HG03103 (cell line): ENCODE results near the gene SMC3.
"Not testable (repeated sequence)": the region's sequence is repeated elsewhere in the genome, so short reads cannot be mapped to it uniquely, and the experiment has no call there.

Experiments
- ATAC-seq: cut with Tn5 transposase; IDR thresholded peaks from one replicate; pipeline ENCODE4 v1.9.1; 2021; ENCODE audit warnings: low read depth; ENCODE audit not compliant: unreplicated experiment

The SMC3 gene

DNA sequence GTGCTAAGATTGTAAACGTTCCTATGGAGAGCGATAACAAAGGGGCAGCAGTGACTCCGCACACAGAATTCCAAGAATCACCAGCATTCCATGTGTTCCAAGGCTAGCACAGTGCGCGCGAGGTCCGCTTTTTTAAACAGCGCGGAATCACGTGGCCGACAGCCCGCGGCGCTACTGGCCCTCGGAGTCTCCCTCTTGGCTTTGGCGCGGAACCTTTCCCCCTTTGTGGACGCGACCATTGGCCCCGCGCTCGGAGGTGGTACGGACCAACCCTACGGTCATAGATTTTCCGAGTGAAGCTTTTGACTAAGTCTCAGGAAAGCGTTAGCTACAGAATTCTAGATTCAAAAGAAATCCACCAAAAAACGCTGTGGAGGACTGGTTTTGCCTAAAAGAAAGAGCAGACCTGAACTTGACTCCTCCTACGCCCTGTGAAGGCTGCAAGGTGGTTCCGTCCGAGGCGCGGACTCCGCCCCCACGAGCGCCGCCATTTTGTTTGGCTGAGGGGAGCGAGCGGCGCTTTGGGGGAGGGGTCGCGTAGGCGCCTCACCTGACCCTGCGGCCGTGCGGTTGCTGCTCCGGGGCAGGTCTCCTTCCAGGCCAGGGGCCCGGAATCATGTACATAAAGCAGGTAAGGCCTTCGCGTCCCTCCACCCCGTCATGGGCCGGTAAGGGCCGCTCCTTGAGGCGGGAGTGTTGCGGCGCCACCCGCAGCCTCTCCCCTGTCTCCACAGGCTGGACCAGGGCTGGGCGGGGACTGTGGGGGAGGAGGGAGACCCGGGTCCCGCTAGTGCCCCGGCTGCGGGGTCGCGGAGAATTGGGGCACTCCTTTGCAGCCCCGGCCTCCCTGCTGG lies at the start of gene SMC3:
Gene SMC3, plus strand, starts transcription at position 495 of the 854 bp plus-strand sequence. Its CDS starts 122 bp downstream, at position 617.
- peak; percentile 86 for ATAC-seq

- no peak for ATAC-seq
These were observed 45.0 kb upstream of the SMC3 start for GRCh38 chr10:110522365-110522988.

DNA sequence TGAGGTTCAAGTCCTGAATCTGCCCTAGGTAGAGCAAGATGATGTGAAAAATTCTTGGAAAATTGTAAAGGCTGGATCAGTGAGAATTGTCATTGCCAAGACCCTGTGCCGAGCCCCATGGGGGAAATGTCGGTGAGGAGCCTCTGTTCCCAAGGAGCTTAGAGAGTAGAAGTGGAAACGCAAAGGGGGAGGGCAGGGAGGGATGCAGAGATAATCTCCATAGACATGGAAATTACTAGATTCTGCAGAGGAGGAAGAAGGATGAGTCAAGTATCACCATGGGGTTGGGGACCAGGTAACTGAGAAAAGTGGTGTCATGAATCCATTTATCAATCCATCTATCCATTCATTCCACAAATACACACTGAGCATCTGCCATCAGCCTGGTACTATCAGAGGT lies 43.8 kb upstream of the SMC3 start:
- no peak for ATAC-seq

GRCh38 chr10:110524179-110524858 lies 43.2 kb upstream of the SMC3 start:
- no peak for ATAC-seq

GRCh38 chr10:110524859-110525232 lies 42.6 kb upstream of the SMC3 start:
- no peak for ATAC-seq

DNA sequence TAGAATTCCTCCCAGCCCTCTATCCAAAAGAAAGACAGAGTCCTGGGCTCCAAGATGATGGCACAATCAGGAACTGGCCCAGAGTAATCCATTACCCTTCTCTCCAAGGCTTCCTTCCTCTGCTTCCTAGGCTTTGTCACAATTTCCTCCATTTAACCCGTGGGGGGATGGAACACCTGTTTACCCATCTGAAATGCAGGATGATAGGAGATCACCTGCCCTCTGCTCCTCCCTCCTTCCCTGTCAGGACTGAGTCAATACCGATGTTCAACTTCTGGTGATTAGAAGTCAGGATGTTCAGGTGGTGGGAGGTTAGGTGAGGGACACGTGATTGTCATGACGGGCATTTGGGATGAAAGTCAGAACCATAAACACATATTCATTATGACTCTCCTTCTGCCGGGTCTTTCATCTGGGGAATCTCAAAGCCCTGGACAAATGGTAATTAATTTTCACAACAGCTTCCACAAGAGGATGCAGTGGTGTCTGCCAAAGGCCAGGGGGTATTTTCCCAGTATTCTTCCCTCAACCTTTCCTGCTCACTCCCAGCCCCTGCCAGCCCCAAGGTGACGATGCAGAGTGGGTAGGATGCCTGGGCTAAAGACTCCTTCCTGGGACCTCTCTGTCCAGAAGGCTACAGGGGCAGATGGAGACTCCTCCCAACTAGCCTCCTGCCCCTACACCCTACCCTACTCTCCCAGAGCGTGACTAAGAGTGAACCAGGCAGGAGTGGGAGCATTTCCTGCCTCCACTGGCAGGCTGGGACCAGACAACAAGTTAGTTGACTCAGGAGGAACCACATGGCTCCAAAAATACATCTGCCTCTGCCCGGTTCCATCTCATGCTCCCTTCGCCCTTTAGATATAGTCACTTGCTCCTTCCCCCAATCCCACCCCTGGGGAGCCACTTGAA lies 41.9 kb upstream of the SMC3 start:
- no peak for ATAC-seq

GRCh38 chr10:110527731-110528171 lies 39.7 kb upstream of the SMC3 start:
- ATAC-seq = no peak

DNA sequence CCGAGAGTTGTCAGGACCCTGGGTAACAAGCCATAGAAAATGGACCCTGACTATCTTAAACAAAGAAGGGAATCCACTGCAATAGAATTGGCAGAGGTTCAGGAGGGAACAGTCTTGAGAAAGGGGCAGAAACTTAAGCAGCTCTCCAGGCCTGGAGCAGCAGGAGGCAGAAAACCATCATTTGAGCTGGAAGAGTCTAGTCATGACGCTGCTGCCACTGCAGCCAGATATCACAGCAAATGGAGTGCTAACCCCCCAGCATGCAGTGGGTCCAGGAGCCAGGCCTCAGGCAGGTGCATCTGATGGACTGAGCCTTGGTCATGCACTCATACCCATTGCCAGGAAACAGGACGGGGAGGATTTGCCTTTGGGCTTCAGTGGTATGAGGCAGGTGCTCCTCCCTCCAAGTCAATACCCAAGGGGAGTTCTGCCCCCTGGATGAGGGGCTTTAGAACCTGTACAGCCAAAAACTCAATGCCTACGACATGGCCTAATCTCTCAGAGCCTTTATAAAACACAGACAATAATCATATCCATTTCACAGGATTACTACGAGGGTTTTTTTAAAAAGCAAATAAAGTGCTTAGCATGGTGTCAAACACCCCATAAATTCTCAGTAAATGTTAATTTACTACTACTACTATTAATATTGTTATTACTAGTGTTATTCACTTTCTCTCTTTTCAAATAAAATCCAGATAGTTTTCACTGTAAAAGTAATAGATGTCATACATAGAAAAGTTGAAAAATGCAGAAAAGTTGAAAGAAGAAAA lies 39.1 kb upstream of the SMC3 start:
- no peak for ATAC-seq

DNA sequence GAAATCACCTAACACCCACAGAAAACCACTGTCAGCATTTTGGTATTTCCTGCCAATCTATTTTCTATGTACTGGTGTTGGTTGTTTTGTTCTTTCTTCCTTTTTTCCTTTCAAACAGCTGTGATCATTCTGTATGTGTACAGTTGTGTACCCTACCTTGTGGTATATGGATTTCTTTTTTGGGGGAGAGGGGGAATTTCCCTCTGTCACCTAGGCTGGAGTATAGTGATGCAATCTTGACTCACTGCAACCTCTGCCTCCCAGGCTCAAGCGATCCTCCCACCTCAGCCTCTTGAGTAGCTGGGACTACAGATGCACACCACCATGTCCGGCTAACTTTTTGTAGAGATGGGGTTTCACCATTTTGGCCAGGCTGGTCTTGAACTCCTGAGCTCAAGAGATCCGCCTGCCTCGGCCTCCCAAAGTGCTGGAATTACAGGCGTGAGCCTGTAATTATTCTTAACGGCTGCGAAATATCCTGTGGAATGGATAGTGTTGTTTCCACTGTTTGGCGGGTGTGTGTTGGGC lies 38.4 kb upstream of the SMC3 start:
- ATAC-seq = peak; percentile 57

DNA sequence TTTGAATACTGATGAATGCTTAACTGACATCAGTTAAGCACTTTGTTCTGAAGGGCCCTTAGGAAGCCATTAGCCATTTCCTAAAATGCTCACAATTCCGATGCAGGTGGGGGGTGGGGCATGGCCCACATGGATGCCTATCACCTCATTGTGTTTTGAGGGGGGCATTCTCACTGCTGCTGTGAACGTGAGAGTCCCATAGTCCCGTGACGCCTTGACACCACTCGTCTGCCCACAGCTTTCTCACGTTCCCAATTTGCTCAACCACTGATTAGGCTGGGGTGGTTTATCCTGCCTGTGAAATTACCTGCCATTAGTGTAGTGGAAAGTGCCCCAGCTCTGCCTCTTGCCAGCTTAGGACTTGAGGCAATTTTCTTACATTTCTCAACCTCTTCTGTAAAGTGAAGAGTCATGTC lies 37.9 kb upstream of the SMC3 start:
- no peak for ATAC-seq

- no peak for ATAC-seq
These were observed 37.2 kb upstream of the SMC3 start for GRCh38 chr10:110530131-110530831.

- no peak for ATAC-seq
These were observed 35.8 kb upstream of the SMC3 start for GRCh38 chr10:110531687-110532086.

DNA sequence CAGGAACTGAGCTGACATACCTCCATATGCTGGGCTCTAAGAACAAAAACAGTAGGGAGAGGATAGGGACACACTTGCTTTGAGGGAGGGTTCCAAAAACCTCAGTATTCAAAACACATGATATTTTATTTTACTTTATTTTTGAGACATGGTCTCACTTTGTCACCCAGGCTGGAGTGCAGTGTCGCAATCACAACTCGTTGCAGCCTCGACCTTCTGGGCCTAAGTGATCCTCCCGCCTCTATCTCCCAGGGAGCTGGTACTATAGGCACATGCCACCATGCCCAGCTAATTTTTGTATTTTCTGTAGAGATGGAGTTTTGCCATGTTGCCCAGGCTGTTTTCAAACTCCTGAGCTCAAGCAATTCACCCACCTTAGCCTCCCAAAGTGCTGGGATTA lies 34.9 kb upstream of the SMC3 start:
- not testable (repeated sequence) for ATAC-seq

GRCh38 chr10:110533149-110533548 lies 34.3 kb upstream of the SMC3 start:
- ATAC-seq = no peak

DNA sequence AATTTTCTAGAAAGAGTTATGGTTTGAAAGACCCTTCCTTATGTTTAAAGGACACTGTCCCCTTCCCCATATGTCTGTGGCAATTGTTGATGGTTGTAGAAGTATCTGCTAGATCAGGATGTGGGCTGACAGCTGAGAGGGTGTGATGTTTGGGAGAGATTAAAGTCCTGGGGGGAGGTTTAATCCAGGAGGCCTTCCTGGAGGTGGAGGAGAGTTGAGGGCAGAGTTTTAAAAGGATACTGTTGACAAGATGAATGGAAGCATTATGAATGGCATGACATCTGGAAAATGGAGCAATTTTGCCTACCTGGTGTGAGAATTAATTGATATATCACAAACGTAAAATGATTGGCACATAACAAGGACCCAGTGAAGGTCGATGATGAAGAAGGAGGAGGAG lies 32.9 kb upstream of the SMC3 start:
- ATAC-seq = no peak

- ATAC-seq = peak; percentile 79
These were observed 31.3 kb upstream of the SMC3 start for GRCh38 chr10:110535958-110536891.

- ATAC-seq = no peak
These were observed 28.4 kb upstream of the SMC3 start for GRCh38 chr10:110539091-110539490.

- no peak for ATAC-seq
These were observed 27.5 kb upstream of the SMC3 start for GRCh38 chr10:110540031-110540430.
